RWPE2 (cell line): Measurements from ENCODE around the gene MOCS3.

Source experiments
- ATAC-seq: fragments of 200-7000 bp; cut with Tn5 transposase; 3 replicates; pipeline ENCODE4 v1.9.1; 2021; ENCODE audit warnings: low read depth
- DNase-seq: peaks from one replicate; pipeline ENCODE4 v3.0.0-alpha.2; 2020; ENCODE audit warnings: low spot score
- H3K27ac ChIP-seq: fragments of 450-650 bp; 2 replicates; pipeline ENCODE4 v1.5.1; 2017; ENCODE audit warnings: mild to moderate bottlenecking; ENCODE audit not compliant: poor library complexity, severe bottlenecking
- H3K27me3 ChIP-seq: fragments of 250-450 bp; sonication (Bioruptor Pico); 2 replicates; pipeline ENCODE4 v1.5.1; 2021; ENCODE audit warnings: mild to moderate bottlenecking, moderate library complexity; ENCODE audit not compliant: insufficient read depth, poor library complexity, severe bottlenecking
- H3K36me3 ChIP-seq: fragments of 250-450 bp; sonication (Bioruptor Pico); 2 replicates; pipeline ENCODE4 v1.5.1; 2020; ENCODE audit warnings: low read depth, mild to moderate bottlenecking, moderate library complexity
- H3K4me1 ChIP-seq: fragments of 250-450 bp; sonication (Bioruptor Pico); 2 replicates; pipeline ENCODE4 v1.5.1; 2021; ENCODE audit warnings: mild to moderate bottlenecking, moderate library complexity; ENCODE audit not compliant: insufficient read depth, poor library complexity, severe bottlenecking
- H3K4me3 ChIP-seq: fragments of 250-450 bp; sonication (Bioruptor Pico); 2 replicates; pipeline ENCODE4 v1.5.1; 2021; ENCODE audit warnings: mild to moderate bottlenecking, moderate library complexity; ENCODE audit not compliant: severe bottlenecking
- H3K9me3 ChIP-seq: fragments of 250-450 bp; sonication (Bioruptor Pico); 2 replicates; pipeline ENCODE4 v1.5.1; 2021; ENCODE audit warnings: mild to moderate bottlenecking, moderate library complexity; ENCODE audit not compliant: severe bottlenecking
- TF ChIP-seq, protein P1 (sequence below): fragments of 450-650 bp; IDR thresholded peaks from one replicate; pipeline ENCODE4 v1.5.1; 2017; ENCODE audit warnings: mild to moderate bottlenecking, moderate library complexity; ENCODE audit not compliant: poor library complexity, severe bottlenecking

Gene MOCS3

DNA sequence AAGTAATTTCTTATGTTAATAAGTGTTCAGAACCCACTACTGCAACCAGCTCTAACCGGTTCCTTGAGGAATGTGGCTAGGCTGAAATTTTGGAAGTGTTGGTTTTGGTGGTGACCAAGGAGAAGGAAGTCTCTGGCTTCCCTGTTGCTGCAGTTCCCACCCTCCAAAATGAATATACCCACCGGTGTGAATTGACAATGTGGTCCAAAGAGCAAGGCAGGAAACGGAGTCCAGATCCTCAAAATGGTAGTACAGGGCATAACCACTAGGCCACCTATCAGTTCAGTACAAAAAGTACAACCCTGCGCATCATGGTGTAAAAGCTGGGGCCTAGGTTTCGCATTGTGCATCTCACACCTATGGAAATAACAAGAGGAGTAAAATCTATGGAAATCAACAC lies 30.1 kb upstream of the MOCS3 start:
- peak overlapping the region; percentile 80 for H3K27ac ChIP-seq
- peaks cover 44% of the 10 kb centered on the region for H3K4me1 ChIP-seq
- no peak for DNase-seq
- H3K27me3 ChIP-seq: no peaks in the 10 kb centered on the region
- H3K36me3 ChIP-seq: peaks cover 81% of the 10 kb centered on the region
- no peak for ATAC-seq
- TF ChIP-seq, protein P1, sequence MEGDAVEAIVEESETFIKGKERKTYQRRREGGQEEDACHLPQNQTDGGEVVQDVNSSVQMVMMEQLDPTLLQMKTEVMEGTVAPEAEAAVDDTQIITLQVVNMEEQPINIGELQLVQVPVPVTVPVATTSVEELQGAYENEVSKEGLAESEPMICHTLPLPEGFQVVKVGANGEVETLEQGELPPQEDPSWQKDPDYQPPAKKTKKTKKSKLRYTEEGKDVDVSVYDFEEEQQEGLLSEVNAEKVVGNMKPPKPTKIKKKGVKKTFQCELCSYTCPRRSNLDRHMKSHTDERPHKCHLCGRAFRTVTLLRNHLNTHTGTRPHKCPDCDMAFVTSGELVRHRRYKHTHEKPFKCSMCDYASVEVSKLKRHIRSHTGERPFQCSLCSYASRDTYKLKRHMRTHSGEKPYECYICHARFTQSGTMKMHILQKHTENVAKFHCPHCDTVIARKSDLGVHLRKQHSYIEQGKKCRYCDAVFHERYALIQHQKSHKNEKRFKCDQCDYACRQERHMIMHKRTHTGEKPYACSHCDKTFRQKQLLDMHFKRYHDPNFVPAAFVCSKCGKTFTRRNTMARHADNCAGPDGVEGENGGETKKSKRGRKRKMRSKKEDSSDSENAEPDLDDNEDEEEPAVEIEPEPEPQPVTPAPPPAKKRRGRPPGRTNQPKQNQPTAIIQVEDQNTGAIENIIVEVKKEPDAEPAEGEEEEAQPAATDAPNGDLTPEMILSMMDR: no peak
- no peaks in the 10 kb centered on the region for H3K9me3 ChIP-seq
- no peak overlapping the region for H3K4me3 ChIP-seq

DNA sequence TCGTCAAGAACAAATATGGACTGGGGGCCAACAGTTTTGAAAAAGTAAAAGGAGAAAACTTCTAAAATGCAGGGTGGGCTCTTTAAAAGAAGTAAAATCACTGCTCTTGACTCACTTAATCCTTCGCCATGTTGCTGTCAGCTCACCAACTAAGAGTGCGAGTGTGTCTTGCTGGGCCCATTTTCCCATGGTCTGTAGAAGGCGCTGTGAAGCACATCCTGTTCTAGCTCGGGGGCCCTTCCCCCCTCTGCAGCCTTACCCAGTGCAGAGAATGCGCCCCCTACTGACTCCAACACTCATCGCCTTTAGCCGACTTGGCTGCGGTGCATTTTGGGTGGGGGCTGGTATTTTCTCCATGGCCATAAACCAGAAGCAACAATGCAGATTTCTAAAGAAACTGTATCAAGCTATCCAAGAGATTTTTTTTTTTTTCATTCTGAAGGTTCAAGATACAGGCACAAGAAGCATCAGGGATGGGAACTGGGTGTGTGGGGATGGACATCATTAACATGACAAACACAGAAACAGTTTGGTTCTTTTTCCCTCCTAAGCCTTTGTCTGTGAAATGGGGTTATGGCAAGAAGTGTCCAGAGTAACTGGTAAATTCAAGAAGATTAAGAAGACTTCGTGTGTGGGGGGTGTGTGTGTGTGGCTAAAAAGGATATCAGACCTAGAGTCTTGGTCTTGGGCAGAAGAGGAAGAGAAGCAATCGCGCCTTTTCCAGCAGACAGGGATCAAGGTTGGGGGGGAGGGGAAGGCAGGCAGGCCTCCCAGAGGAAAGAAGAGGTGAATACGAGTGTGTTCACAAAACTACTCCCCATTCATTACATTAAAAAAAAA lies 29.1 kb upstream of the MOCS3 start:
- TF ChIP-seq, protein P1: peak; percentile 100
- H3K27ac ChIP-seq: peak overlapping the region; percentile 80
- H3K36me3 ChIP-seq: peaks cover 81% of the 10 kb centered on the region
- H3K27me3 ChIP-seq: no peaks in the 10 kb centered on the region
- peaks cover 44% of the 10 kb centered on the region for H3K4me1 ChIP-seq
- no peaks in the 10 kb centered on the region for H3K9me3 ChIP-seq
- DNase-seq (peak; percentile 95), ATAC-seq (peak; percentile 45)
- peak overlapping the region; percentile 96 for H3K4me3 ChIP-seq

DNA sequence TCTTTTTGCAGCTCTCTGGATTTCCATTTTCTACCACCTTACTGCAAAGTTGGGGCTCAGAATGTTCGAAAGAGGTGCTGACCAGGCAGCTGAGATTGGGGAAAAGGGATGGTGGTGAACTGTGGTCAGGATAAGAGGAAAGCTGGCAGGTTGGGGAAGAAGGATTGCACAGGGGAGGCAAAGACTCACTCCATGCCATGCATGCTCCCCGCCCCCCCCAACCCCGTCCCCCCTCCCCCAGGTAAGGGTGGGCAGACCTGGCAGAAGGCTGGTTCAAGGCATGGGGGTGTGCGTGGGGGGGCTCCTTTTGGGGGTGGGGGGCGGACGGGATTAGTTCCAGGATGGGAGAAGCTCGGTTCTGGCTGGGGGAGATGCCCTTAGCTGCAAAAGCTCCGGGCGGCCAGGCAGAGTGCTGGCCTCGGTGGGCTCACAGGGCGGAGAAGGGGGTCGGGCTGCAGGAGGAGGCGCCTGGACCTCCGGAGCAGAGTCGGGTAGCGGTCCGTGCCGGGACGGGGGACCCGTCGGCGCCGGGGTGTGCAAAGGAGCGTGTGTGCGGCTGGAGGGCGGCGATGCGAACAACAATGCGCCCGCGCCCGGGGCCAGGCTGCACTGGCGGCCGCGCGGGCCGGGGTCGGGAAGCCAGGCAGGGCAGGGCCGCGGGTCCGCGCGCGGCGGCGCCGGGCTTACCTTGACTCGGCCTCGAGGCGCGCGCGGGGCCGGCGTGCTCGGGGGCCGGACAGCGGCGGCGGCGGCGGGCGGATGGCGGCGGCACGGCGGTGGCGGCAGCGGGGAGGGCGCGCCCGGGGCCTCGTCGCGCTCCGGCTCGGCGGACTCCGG lies 28.3 kb upstream of the MOCS3 start:
- TF ChIP-seq, protein P1: no peak
- Histone ChIP-seq H3K4me1 (peaks cover 39% of the 10 kb centered on the region), H3K9me3 (no peaks in the 10 kb centered on the region), H3K4me3 (peak overlapping the region; percentile 96), H3K27me3 (no peaks in the 10 kb centered on the region), H3K36me3 (peaks cover 81% of the 10 kb centered on the region), H3K27ac (peak overlapping the region; percentile 80)
- DNase-seq (peak; percentile 76), ATAC-seq (peak; percentile 21; the same call in 1 of the 3 replicates)

DNA sequence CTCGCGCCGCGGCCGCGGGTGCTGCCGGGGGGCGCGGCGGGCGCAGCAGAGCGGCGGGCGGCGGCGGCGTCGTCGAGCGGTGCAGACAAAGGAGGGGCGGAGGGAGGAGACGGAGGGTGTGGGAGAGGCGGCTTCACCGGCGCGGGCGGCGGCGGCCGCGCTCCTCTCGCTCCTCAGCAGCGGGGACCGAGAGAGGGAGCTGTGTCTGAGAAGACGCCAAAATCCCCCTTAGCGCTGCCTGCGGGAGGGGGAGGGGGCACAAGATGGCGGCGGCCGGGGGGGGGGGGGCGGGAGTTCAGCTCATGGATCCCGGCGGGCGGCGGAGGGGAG lies 27.7 kb upstream of the MOCS3 start:
- Histone ChIP-seq H3K36me3 (peaks cover 81% of the 10 kb centered on the region), H3K4me3 (peak overlapping the region; percentile 96), H3K27ac (peak overlapping the region; percentile 80), H3K27me3 (no peaks in the 10 kb centered on the region), H3K4me1 (peaks cover 33% of the 10 kb centered on the region), H3K9me3 (no peaks in the 10 kb centered on the region)
- ATAC-seq (peak; percentile 19), DNase-seq (no peak)
- TF ChIP-seq, protein P1: no peak
